Measurements from ENCODE around the gene PTGS2.

The PTGS2 gene

GRCh38 chr1:186680245-186681061 lies at the start of gene PTGS2:
PTGS2 (minus strand) TSS chr1:186680423; CDS start chr1:186680290, 133 bp downstream.
- Mint-ChIP-seq H3K4me3 (peak within 1 kb of the TSS; percentile 73 to 91), H3K27ac (peak within 1 kb of the TSS; percentile 28 to 93), H3K4me1 (peaks cover 21% of the 10 kb centered on the region), H3K27me3 (peaks cover 74% of the 10 kb centered on the region), H3K9me3 (no peaks in the 10 kb centered on the region)
- ATAC-seq (peak; percentile 97), DNase-seq (peak; percentile 34 to 62)

- Mint-ChIP-seq H3K4me1 (no peaks in the 10 kb centered on the region), H3K27ac (no peak overlapping the region), H3K27me3 (peaks cover 10% of the 10 kb centered on the region), H3K9me3 (peaks cover 9 to 24% of the 10 kb centered on the region in 2 donors), H3K4me3 (no peak overlapping the region)
- ATAC-seq (no peak), DNase-seq (no peak)
These were observed 42.6 kb upstream of the PTGS2 start for GRCh38 chr1:186722711-186723309.

GRCh38 chr1:186717286-186717685 lies 37.1 kb upstream of the PTGS2 start:
- peaks cover under 1% of the 10 kb centered on the region for H3K27me3 Mint-ChIP-seq
- H3K4me3 Mint-ChIP-seq, result no peak overlapping the region
- ATAC-seq (no peak), DNase-seq (no peak)
- no peaks in the 10 kb centered on the region for H3K9me3 Mint-ChIP-seq
- no peak overlapping the region for H3K27ac Mint-ChIP-seq
- H3K4me1 Mint-ChIP-seq, result no peaks in the 10 kb centered on the region

GRCh38 chr1:186715887-186716809 lies 35.9 kb upstream of the PTGS2 start:
- no peaks in the 10 kb centered on the region for H3K4me1 Mint-ChIP-seq
- no peak for DNase-seq

GRCh38 chr1:186710696-186711095 lies 30.5 kb upstream of the PTGS2 start:
- H3K27ac Mint-ChIP-seq, result no peak overlapping the region
- ATAC-seq (no peak), DNase-seq (no peak)
- no peak overlapping the region for H3K4me3 Mint-ChIP-seq
- H3K27me3 Mint-ChIP-seq, result peaks cover 8% of the 10 kb centered on the region
- no peaks in the 10 kb centered on the region for H3K9me3 Mint-ChIP-seq
- no peaks in the 10 kb centered on the region for H3K4me1 Mint-ChIP-seq

More at GRCh38 chr1:186715887-186716809, 35.9 kb upstream of the PTGS2 start:
- no peaks in the 10 kb centered on the region for H3K9me3 Mint-ChIP-seq
- no peak overlapping the region for H3K27ac Mint-ChIP-seq
- H3K4me3 Mint-ChIP-seq, result no peak overlapping the region
- no peak for ATAC-seq
- H3K27me3 Mint-ChIP-seq, result peaks cover 8% of the 10 kb centered on the region

GRCh38 chr1:186708694-186709097 lies 28.5 kb upstream of the PTGS2 start:
- Mint-ChIP-seq H3K27me3 (peaks cover 8% of the 10 kb centered on the region), H3K9me3 (no peaks in the 10 kb centered on the region), H3K4me3 (no peak overlapping the region), H3K27ac (no peak overlapping the region), H3K4me1 (no peaks in the 10 kb centered on the region)
- ATAC-seq, result no peak
- no peak for DNase-seq

DNA sequence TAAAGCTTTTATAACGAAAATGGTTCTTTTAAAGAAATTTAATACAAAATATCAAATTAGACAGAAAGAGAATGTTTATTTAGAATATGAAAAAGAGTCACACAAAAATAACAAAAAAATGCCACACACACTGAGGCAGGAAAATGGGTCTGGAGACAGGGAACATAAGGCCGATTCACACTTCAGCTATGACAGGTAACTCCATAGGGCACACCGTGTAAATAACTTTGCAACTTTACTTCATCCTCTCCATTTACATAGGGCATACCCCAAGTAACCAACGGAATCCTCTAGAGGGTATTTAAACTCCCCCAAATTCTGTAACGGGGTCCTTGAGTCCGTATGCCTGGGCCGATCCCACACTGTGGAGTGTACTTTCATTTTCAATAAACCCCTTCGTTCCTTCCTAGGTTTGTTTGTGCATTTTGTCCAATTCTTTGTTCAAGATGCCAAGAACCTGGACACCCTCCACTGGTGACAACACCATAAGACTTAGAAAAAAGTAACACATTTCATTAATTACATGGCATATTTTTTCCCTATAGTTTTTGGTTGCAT lies 23.1 kb upstream of the PTGS2 start:
- Mint-ChIP-seq H3K4me3 (no peak overlapping the region), H3K27ac (no peak overlapping the region), H3K27me3 (no peaks in the 10 kb centered on the region), H3K4me1 (no peaks in the 10 kb centered on the region), H3K9me3 (no peaks in the 10 kb centered on the region)
- ATAC-seq (no peak), DNase-seq (no peak)

DNA sequence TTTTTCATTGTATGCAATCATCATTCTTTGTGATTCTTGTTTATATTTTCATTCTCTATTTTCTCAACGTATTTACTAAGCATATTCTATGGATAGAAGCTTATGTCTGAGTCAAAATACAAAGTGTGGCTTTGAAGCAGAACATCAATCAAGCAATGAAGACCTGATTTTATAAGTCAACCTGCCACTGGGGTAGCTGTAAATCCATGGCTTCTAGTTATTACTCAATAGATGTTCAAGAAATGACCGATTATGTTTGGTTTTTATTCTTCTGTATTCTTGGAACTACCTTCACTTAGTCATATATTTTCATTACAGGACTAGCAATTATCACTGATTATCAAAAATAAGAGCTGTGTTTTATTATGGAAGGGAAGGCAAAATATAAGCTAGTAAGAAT lies 20.5 kb upstream of the PTGS2 start:
- H3K4me1 Mint-ChIP-seq, result no peaks in the 10 kb centered on the region
- H3K27me3 Mint-ChIP-seq, result peaks cover 7% of the 10 kb centered on the region
- H3K9me3 Mint-ChIP-seq, result peaks cover 0 to 4% of the 10 kb centered on the region in 2 donors
- H3K4me3 Mint-ChIP-seq, result no peak overlapping the region
- DNase-seq (no peak), ATAC-seq (no peak)
- no peak overlapping the region for H3K27ac Mint-ChIP-seq

DNA sequence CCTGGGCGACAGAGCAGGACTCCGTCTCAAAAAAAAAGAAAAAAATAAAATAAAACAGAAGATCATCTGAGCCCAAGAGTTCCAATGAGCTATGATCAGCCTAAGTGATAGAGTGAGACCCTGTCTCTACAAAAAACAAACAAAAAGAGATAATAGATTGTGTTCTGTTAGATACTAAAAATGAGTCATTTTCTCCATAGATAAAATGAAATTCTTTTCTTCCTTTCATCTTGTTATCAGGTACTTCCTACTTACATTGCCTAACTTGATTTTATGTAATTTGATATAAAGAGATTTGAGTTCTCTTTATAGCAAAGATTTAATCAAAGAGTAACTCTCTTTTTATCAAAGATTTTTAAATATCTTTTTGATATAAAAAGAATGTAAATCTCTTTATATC lies 19.3 kb upstream of the PTGS2 start:
- H3K27ac Mint-ChIP-seq, result no peak overlapping the region
- no peaks in the 10 kb centered on the region for H3K4me1 Mint-ChIP-seq
- peaks cover 4 to 6% of the 10 kb centered on the region in 2 donors for H3K9me3 Mint-ChIP-seq
- no peak overlapping the region for H3K4me3 Mint-ChIP-seq
- ATAC-seq (no peak), DNase-seq (no peak)
- peaks cover 7% of the 10 kb centered on the region for H3K27me3 Mint-ChIP-seq

DNA sequence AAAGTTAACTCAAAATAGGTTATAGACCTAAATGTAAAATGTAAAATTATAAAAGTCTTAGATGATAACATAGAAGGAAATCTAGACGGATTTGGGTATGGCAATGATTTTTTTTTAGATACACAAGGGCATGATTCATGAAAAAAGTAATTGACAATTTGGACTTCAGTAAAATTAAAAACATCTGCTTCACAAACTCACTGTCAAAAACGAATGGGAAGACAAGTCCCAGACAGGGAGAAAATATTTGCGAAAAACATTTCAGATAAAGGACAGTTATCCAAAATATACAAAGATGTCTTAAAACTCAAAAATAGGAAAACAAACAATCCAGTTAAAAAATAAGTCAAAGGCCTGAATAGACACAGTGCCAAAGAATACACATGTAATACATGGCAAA lies 9.7 kb upstream of the PTGS2 start:
- no peak for ATAC-seq
- no peak for DNase-seq
- H3K4me3 Mint-ChIP-seq, result no peak overlapping the region
- H3K9me3 Mint-ChIP-seq, result peaks cover 5% of the 10 kb centered on the region in 2 donors
- H3K4me1 Mint-ChIP-seq, result no peaks in the 10 kb centered on the region
- no peak overlapping the region for H3K27ac Mint-ChIP-seq
- H3K27me3 Mint-ChIP-seq, result peaks cover 11% of the 10 kb centered on the region

GRCh38 chr1:186689376-186689775 lies 9.2 kb upstream of the PTGS2 start:
- Mint-ChIP-seq H3K27me3 (peaks cover 16% of the 10 kb centered on the region), H3K4me1 (no peaks in the 10 kb centered on the region), H3K27ac (no peak overlapping the region), H3K4me3 (no peak overlapping the region), H3K9me3 (peaks cover 0 to 5% of the 10 kb centered on the region in 2 donors)
- DNase-seq (no peak), ATAC-seq (no peak)

DNA sequence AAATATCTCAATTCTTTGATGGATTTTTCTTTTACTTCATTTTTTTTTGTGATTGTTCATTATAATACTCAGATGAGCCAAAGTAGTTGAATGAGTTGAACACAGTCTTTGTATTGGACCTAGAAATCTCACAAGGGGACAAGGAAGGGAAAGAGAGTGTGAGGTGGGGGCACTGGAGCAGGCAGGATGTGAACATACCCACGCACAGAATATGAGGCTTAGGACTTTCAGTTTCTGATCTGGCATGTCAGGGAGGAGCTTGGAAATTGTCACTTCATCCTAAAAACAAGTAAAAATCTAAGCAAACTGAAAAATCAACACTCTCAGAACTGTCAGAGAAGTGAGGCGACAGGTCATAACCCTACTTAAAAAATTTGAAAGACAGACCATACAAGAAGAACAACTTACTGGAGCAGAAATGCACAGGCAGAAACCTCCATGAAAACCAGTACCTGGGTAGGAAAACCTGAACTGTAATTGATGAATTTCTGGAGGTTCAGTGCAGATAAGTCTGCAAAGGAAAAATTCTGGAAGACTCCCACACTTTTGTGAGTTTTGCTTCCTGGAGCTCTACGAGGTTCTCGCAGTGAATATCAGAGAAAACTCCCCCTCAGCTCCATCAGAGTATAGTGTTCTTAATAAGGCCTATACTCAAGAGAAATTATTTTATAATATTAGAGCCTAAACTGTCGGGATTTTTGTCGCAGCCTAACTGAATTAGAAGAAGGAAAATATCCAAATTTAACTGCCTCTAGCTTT lies 3.6 kb upstream of the PTGS2 start:
- ATAC-seq (no peak), DNase-seq (no peak)
- H3K27me3 Mint-ChIP-seq, result peaks cover 64% of the 10 kb centered on the region
- no peak overlapping the region for H3K4me3 Mint-ChIP-seq
- peaks cover 21% of the 10 kb centered on the region for H3K4me1 Mint-ChIP-seq
- H3K9me3 Mint-ChIP-seq, result no peaks in the 10 kb centered on the region
- no peak overlapping the region for H3K27ac Mint-ChIP-seq

DNA sequence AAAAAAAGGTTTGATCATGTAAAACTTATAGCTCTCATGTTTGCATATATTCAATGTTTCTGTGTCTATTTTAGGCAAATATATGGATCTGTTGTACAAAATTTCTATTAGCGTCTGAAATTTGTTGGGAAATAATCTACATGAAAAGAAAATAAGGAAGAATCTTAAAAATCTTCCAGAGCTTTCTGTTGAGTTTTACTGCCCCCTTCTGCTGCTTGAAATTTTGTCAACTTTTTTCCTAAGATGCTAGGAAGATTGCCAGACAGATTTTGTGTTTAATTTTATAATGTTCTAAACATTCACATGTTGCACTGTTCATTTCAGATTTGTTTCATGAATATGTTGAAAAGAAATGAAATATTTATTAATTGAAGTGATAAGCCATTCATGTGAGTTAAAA lies 2.5 kb upstream of the PTGS2 start:
- Mint-ChIP-seq H3K9me3 (no peaks in the 10 kb centered on the region), H3K27ac (no peak overlapping the region), H3K4me1 (peaks cover 21% of the 10 kb centered on the region), H3K4me3 (no peak overlapping the region), H3K27me3 (peaks cover 75% of the 10 kb centered on the region)
- no peak for ATAC-seq
- no peak for DNase-seq

GRCh38 chr1:186681801-186682200 lies 1.6 kb upstream of the PTGS2 start:
- ATAC-seq, result no peak
- no peak overlapping the region for H3K4me3 Mint-ChIP-seq
- H3K4me1 Mint-ChIP-seq, result peaks cover 21% of the 10 kb centered on the region
- H3K9me3 Mint-ChIP-seq, result no peaks in the 10 kb centered on the region
- no peak overlapping the region for H3K27ac Mint-ChIP-seq
- no peak for DNase-seq
- H3K27me3 Mint-ChIP-seq, result peaks cover 75% of the 10 kb centered on the region

GRCh38 chr1:186681121-186681520 lies 898 bp upstream of the PTGS2 start:
- peaks cover 79% of the 10 kb centered on the region for H3K27me3 Mint-ChIP-seq
- H3K4me1 Mint-ChIP-seq, result peaks cover 21% of the 10 kb centered on the region
- no peaks in the 10 kb centered on the region for H3K9me3 Mint-ChIP-seq
- DNase-seq (no peak), ATAC-seq (no peak)
- H3K27ac Mint-ChIP-seq, result peak overlapping the region in 1 of 2 donors; percentile 4
- peak overlapping the region; percentile 73 to 91 for H3K4me3 Mint-ChIP-seq

Measured in stimulated activated naive CD8-positive, alpha-beta T cell treated with anti-CD3 and anti-CD28 coated beads, Interleukin-15, amount 100 ng/mL, for 72 hours (primary cell).